Mucosa of stomach (tissue), 1 donor: ENCODE data around the gene SLC41A3.
"Not testable (repeated sequence)": the region's sequence is repeated elsewhere in the genome, so short reads cannot be mapped to it uniquely, and the experiment has no call there.

Experiments
- H3K27me3 ChIP-seq: one replicate; pipeline ENCODE4 v1.7.0; 2013; ENCODE audit warnings: mild to moderate bottlenecking, low read length; ENCODE audit not compliant: control insufficient read depth, insufficient read depth
- H3K36me3 ChIP-seq: one replicate; pipeline ENCODE4 v1.7.0; 2013; ENCODE audit warnings: low read length; ENCODE audit not compliant: control insufficient read depth, insufficient read depth
- H3K4me1 ChIP-seq: one replicate; pipeline ENCODE4 v1.7.0; 2013; ENCODE audit warnings: mild to moderate bottlenecking, low read length; ENCODE audit not compliant: control insufficient read depth, insufficient read depth
- H3K4me3 ChIP-seq: one replicate; pipeline ENCODE4 v1.7.0; 2013; ENCODE audit warnings: low read length
- H3K9ac ChIP-seq: one replicate; pipeline ENCODE4 v1.7.0; 2013; ENCODE audit warnings: mild to moderate bottlenecking, low read length, moderate library complexity
- H3K9me3 ChIP-seq: one replicate; pipeline ENCODE4 v1.7.0; 2013; ENCODE audit warnings: mild to moderate bottlenecking, low read length, moderate library complexity; ENCODE audit not compliant: control insufficient read depth
- donor health status: Pancreatic carcinoma.

SLC41A3 gene

DNA sequence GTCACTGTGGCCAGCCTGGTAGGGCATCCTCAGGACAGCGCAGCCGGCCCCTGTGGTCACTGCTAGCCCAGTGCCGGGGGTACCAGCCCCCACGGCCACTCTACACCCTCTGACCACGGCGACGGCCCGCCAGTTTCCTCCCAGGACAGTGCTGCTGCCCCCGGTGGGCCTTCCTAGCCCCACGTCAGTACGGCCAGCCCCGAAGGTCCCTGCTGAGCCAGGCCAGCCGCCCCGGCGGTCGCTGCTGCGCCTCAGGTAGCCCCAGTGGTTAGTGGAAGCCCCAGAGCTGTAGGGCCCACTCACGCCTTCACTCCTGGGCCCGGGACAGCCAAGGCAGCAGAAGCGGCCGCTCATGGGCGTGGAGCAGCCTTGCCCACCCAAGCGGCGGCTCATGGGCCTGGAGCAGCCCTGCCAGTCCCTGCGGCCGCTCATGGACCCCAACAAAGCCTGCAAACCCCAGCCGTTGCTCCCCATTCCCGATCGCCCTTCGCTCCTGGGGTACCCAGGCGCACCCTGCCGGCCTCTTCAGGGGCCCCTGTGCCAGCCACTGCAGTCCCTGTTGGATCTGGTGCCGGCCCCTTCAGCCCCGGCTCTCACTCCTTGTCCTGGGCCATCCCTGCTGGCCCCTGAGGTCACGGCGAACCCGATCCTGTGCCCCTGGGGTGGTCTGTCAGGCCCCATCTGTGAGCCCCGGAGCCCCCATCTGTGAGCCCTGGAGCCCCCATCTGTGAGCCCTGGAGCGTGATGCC is 124.4 kb downstream of the SLC41A3 start:
- Histone ChIP-seq H3K4me3 (no peak overlapping the region), H3K36me3 (no peaks in the 10 kb centered on the region), H3K9me3 (no peaks in the 10 kb centered on the region), H3K27me3 (peaks cover 7% of the 10 kb centered on the region), H3K4me1 (no peaks in the 10 kb centered on the region), H3K9ac (no peak overlapping the region)

DNA sequence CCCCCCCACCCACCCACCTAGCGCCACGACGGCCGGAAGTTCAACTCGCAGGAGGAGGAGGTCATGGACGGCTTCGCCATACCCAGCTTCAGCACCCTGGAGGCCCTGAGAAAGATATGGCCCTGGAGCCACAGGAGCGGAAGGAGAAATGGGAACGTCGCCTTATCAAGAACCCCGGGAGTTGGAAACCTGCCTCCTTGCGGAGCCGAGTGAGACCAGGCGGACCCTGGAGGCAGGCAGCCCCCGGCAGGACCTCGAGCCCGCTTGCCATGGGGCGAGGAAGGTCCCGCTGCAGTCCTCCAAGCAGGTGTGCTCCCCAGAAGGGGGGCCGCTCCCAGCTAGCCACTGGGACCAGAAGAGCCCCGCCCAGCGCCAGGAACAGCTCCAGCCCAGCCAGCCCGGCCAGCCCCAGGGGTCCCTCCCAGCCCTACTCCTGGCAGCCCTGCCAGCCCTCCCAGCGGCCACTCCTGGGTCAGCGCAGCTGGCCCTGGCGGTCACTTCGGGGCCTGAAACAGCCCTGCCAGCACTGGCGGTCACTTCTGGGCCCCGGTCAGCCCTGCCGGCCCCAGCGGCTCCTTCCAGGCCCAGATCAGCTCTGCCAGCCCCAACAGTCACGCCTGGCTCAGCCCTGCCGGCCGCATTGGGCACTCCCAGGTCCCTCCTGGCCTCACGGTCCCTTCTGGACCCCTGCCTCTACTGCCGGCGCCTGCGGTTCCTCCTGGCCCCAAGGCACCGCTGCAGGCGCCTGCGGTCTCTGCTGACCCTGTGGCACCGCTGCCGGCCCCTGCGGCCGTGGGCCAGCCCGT is 125.2 kb downstream of the SLC41A3 start:
- Histone ChIP-seq H3K9me3 (no peaks in the 10 kb centered on the region), H3K27me3 (peaks cover 7% of the 10 kb centered on the region), H3K4me1 (no peaks in the 10 kb centered on the region), H3K9ac (no peak overlapping the region), H3K36me3 (no peaks in the 10 kb centered on the region), H3K4me3 (no peak overlapping the region)

DNA sequence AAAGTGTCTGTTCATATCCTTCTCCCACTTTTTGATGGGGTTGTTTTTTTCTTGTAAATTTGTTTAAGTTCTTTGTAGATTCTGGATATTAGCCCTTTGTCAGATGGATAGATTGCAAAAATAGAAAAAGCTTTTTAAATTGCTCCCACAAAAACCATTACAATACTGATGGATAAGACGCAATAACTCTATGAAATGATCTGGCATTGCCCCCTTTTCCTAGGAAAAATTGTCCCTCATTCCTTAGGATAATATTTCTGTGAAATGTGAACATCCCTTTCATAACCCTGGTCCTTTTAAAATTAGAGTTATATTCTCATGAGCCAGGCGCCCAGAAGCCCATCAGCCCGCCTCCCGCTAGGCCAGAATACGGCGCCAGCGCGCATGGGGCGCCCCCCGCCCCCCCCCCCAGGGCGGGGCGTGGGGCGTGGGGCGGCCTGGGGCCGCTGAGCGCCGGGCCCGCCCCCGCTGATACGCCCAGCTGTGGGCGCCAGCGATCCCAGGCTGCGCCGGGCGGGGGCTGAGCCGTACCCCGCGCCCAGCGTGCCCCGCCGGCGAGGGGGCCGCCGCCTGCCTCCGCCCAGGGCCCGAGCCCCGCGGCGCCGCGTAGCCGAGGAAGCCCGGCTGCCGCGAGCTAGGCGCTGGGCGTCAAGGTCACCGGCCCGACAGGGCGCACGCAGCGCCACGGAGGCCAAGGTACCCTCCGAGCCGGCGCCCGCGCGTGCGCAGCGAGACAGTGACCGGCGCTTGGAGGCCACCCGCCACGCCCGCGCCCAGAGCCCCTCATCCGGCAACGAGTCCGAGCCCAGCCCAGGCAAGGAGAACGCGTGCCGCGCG is 126.0 kb downstream of the SLC41A3 start:
- no peaks in the 10 kb centered on the region for H3K36me3 ChIP-seq
- no peaks in the 10 kb centered on the region for H3K9me3 ChIP-seq
- H3K9ac ChIP-seq, result no peak overlapping the region
- H3K4me1 ChIP-seq, result no peaks in the 10 kb centered on the region
- H3K27me3 ChIP-seq, result peaks cover 7% of the 10 kb centered on the region
- no peak overlapping the region for H3K4me3 ChIP-seq

DNA sequence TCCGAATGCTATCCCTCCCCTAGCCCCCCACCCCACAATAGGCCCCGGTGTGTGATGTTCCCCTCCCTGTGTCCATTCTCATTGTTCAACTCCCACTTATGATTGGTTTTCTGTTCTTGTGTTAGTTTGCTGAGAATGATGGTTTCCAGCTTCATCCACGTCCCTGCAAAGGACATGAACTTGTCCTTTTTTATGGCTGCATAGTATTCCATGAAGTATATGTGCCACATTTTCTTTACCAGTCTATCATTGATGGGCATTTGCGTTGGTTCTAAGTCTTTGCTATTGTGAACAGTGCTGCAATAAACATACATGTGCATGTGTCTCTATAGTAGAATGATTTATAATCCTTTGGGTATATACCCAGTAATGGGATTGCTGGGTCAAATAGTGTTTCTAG is 126.9 kb downstream of the SLC41A3 start:
- not testable (repeated sequence) for H3K9me3 ChIP-seq, H3K9ac ChIP-seq, H3K36me3 ChIP-seq, H3K4me3 ChIP-seq, H3K4me1 ChIP-seq, H3K27me3 ChIP-seq
